SK-N-SH treated with all-trans-retinoic acid at 6 μM for 48 hours (cell line): ENCODE data around the gene LCN1.

Experiments
- ATAC-seq: fragments of 200-7000 bp; cut with Tn5 transposase; 3 replicates; pipeline ENCODE4 v1.9.1; 2020; ENCODE audit warnings: mild to moderate bottlenecking, moderate library complexity
- ARNTL ChIP-seq: fragments of 450-650 bp; formaldehyde crosslinking; IDR thresholded peaks from 2 replicates; pipeline ENCODE4 v1.5.0; 2020; ENCODE audit warnings: low read depth, mild to moderate bottlenecking, moderate library complexity, borderline replicate concordance
- BACH2 ChIP-seq: fragments of 250-450 bp; sonication (Bioruptor Pico); IDR thresholded peaks from 2 replicates; pipeline ENCODE4 v1.9.0; 2021; ENCODE audit warnings: mild to moderate bottlenecking, borderline replicate concordance
- CSDC2 ChIP-seq: fragments of 250-450 bp; sonication (Bioruptor Pico); IDR thresholded peaks from 2 replicates; pipeline ENCODE4 v1.5.0; 2020; ENCODE audit warnings: mild to moderate bottlenecking, moderate library complexity
- GLIS3 ChIP-seq: fragments of 250-450 bp; sonication (Bioruptor Pico); IDR thresholded peaks from 2 replicates; pipeline ENCODE4 v1.5.0; 2020; ENCODE audit warnings: mild to moderate bottlenecking, moderate library complexity
- ISL1 ChIP-seq: fragments of 250-450 bp; sonication (Bioruptor Pico); IDR thresholded peaks from 2 replicates; pipeline ENCODE4 v2.1.2; 2022; ENCODE audit warnings: mild to moderate bottlenecking, moderate library complexity
- OSR1 ChIP-seq: fragments of 250-450 bp; sonication (Bioruptor Pico); IDR thresholded peaks from 2 replicates; pipeline ENCODE4 v1.8.0; 2022; ENCODE audit warnings: moderate library complexity, mild to moderate bottlenecking, inconsistent platforms
- PATZ1 ChIP-seq: fragments of 250-450 bp; sonication (Bioruptor Pico); IDR thresholded peaks from 2 replicates; pipeline ENCODE4 v1.8.0; 2020; ENCODE audit warnings: mild to moderate bottlenecking, moderate library complexity, borderline replicate concordance
- POU6F1 ChIP-seq: fragments of 250-450 bp; sonication (Bioruptor Pico); IDR thresholded peaks from 2 replicates; pipeline ENCODE4 v1.8.0; 2021; ENCODE audit warnings: low read depth, mild to moderate bottlenecking, moderate library complexity, borderline replicate concordance
- PPARA ChIP-seq: fragments of 250-450 bp; sonication (Bioruptor Pico); IDR thresholded peaks from 2 replicates; pipeline ENCODE4 v1.5.0; 2020; ENCODE audit warnings: mild to moderate bottlenecking, borderline replicate concordance
- RARB ChIP-seq: fragments of 250-450 bp; sonication (Bioruptor Pico); IDR thresholded peaks from 2 replicates; pipeline ENCODE4 v1.8.0; 2021; ENCODE audit warnings: mild to moderate bottlenecking, moderate library complexity
- TCF4 ChIP-seq: fragments of 250-450 bp; sonication (Bioruptor Pico); IDR thresholded peaks from 2 replicates; pipeline ENCODE4 v1.8.0; 2021; ENCODE audit warnings: mild to moderate bottlenecking, moderate library complexity, borderline replicate concordance
- TOX ChIP-seq: fragments of 250-450 bp; sonication (Bioruptor Pico); IDR thresholded peaks from 2 replicates; pipeline ENCODE4 v1.8.0; 2021; ENCODE audit warnings: mild to moderate bottlenecking, moderate library complexity, borderline replicate concordance
- TSHZ2 ChIP-seq: fragments of 250-450 bp; sonication (Bioruptor Pico); IDR thresholded peaks from 2 replicates; pipeline ENCODE4 v1.5.0; 2020; ENCODE audit warnings: mild to moderate bottlenecking, moderate library complexity
- ZC3H10 ChIP-seq: fragments of 250-450 bp; sonication (Bioruptor Pico); IDR thresholded peaks from 2 replicates; pipeline ENCODE4 v1.5.1; 2021; ENCODE audit warnings: mild to moderate bottlenecking, moderate library complexity
- ZFP30 ChIP-seq: fragments of 450-650 bp; formaldehyde crosslinking; IDR thresholded peaks from 2 replicates; pipeline ENCODE4 v1.5.0; 2022; ENCODE audit warnings: mild to moderate bottlenecking, moderate library complexity
- ZNF565 ChIP-seq: fragments of 450-650 bp; formaldehyde crosslinking; conservative IDR thresholded peaks from 2 replicates; pipeline ENCODE4 v1.5.0; 2020; ENCODE audit warnings: low read depth, mild to moderate bottlenecking, moderate library complexity
- ZNF70 ChIP-seq: fragments of 450-650 bp; formaldehyde crosslinking; IDR thresholded peaks from 2 replicates; pipeline ENCODE4 v1.5.0; 2020; ENCODE audit warnings: mild to moderate bottlenecking, moderate library complexity
- ZNF8 ChIP-seq: fragments of 450-650 bp; formaldehyde crosslinking; IDR thresholded peaks from 2 replicates; pipeline ENCODE4 v1.5.0; 2020; ENCODE audit warnings: mild to moderate bottlenecking, moderate library complexity

LCN1 gene

GRCh38 chr9:135552021-135552697 lies 30.9 kb downstream of the LCN1 start (continued):
- no peak for TF ChIP-seq TSHZ2 (CRISPR knock-in tag)
- TF ChIP-seq PATZ1: no peak
- no peak for TF ChIP-seq BACH2 (CRISPR knock-in tag)
- no peak for TF ChIP-seq ZFP30 (CRISPR knock-in tag)
- no peak for TF ChIP-seq ZNF565 (CRISPR knock-in tag)
- TF ChIP-seq, all 23 proteins: peak for 0

GRCh38 chr9:135552698-135553171 lies 31.5 kb downstream of the LCN1 start:
- TF ChIP-seq ZNF565 (CRISPR knock-in tag) (no peak), BACH2 (CRISPR knock-in tag) (no peak), ZC3H10 (CRISPR knock-in tag) (no peak)
- no peak for ATAC-seq

GRCh38 chr9:135554718-135555117 lies 33.5 kb downstream of the LCN1 start:
- ATAC-seq: no peak
- TF ChIP-seq POU6F1 (CRISPR knock-in tag): no peak

GRCh38 chr9:135555203-135555602 lies 34.0 kb downstream of the LCN1 start:
- ATAC-seq: no peak
- no peak for TF ChIP-seq BACH2 (CRISPR knock-in tag)
- no peak for TF ChIP-seq POU6F1 (CRISPR knock-in tag)

GRCh38 chr9:135555910-135556309 lies 34.7 kb downstream of the LCN1 start:
- ATAC-seq: no peak
- no peak for TF ChIP-seq ISL1
- TF ChIP-seq TCF4: no peak
- no peak for TF ChIP-seq POU6F1 (CRISPR knock-in tag)
- no peak for TF ChIP-seq ZC3H10 (CRISPR knock-in tag)
- no peak for TF ChIP-seq GLIS3 (CRISPR knock-in tag)
- no peak for TF ChIP-seq ZNF8 (CRISPR knock-in tag)
- TF ChIP-seq OSR1 (CRISPR knock-in tag): no peak
- TF ChIP-seq ZNF70 (CRISPR knock-in tag): no peak
- TF ChIP-seq TOX (CRISPR knock-in tag): no peak
- no peak for TF ChIP-seq RARB (CRISPR knock-in tag)
- TF ChIP-seq ARNTL (CRISPR knock-in tag): no peak
- no peak for TF ChIP-seq PATZ1
- TF ChIP-seq BACH2 (CRISPR knock-in tag): no peak
- TF ChIP-seq CSDC2: no peak
- TF ChIP-seq TSHZ2 (CRISPR knock-in tag): no peak
- no peak for TF ChIP-seq PPARA (CRISPR knock-in tag)
